WTC11 (cell line): ENCODE results near the gene TRIP11. TPM values are rescaled to one million over a fixed set of nuclear protein-coding genes. Genes with fewer than 3 reads are reported as not detected.

Source experiments
- ATAC-seq: fragments of 200-7000 bp; cut with Tn5 transposase; 2 replicates; pipeline ENCODE4 v1.10.0; 2021; ENCODE audit warnings: mild to moderate bottlenecking, moderate library complexity
- CTCF ChIA-PET: fragments of 300-600 bp; sonication (Branson Sonifier 250); formaldehyde crosslinking; loops from one replicate; lab custom pipeline; 2021; ENCODE audit warnings: antibody characterized with exemption; lab: Charles Lee
- POLR2A ChIA-PET: fragments of 350-600 bp; sonication (Branson Sonifier 250); formaldehyde crosslinking; loops from one replicate; lab custom pipeline; 2021; ENCODE audit warnings: antibody characterized with exemption; lab: Charles Lee
- DNase-seq: peaks from one replicate; pipeline ENCODE4 v3.0.0; 2021; ENCODE audit warnings: low spot score
- H3K27ac Mint-ChIP-seq: 2 replicates; pipeline ENCODE4 v1.8.0; 2021; ENCODE audit warnings: mixed read lengths
- H3K27me3 Mint-ChIP-seq: 2 replicates; pipeline ENCODE4 v1.8.0; 2021; ENCODE audit warnings: low read depth, mild to moderate bottlenecking, moderate library complexity, mixed read lengths
- H3K36me3 Mint-ChIP-seq: 2 replicates; pipeline ENCODE4 v1.8.0; 2021; ENCODE audit warnings: mixed read lengths
- H3K4me1 Mint-ChIP-seq: 2 replicates; pipeline ENCODE4 v1.8.0; 2022; ENCODE audit warnings: mixed read lengths
- H3K4me3 Mint-ChIP-seq: 2 replicates; pipeline ENCODE4 v1.8.0; 2021; ENCODE audit warnings: mild to moderate bottlenecking, moderate library complexity, mixed read lengths
- H3K9me3 Mint-ChIP-seq: 2 replicates; pipeline ENCODE4 v1.8.0; 2021; ENCODE audit warnings: mixed read lengths
- CBFB ChIP-seq: sonication (generic); formaldehyde crosslinking; IDR thresholded peaks from 2 replicates; pipeline ENCODE4 v1.8.1; 2022; ENCODE audit warnings: mild to moderate bottlenecking, low read depth, missing genetic modification reagents
- CDX4 ChIP-seq: fragments of 250-450 bp; sonication (Bioruptor Pico); IDR thresholded peaks from 2 replicates; pipeline ENCODE4 v1.9.0; 2021; ENCODE audit warnings: moderate library complexity, mild to moderate bottlenecking, inconsistent platforms, borderline replicate concordance
- CREM ChIP-seq: sonication (generic); formaldehyde crosslinking; IDR thresholded peaks from 2 replicates; pipeline ENCODE4 v1.8.1; 2022; ENCODE audit warnings: mild to moderate bottlenecking, missing genetic modification reagents, moderate library complexity
- E2F5 ChIP-seq: sonication (generic); formaldehyde crosslinking; IDR thresholded peaks from 2 replicates; pipeline ENCODE4 v1.8.1; 2022; ENCODE audit warnings: mild to moderate bottlenecking, moderate library complexity, missing genetic modification reagents
- EMX1 ChIP-seq: fragments of 250-450 bp; sonication (Bioruptor Pico); IDR thresholded peaks from 2 replicates; pipeline ENCODE4 v1.8.0; 2021; ENCODE audit warnings: mild to moderate bottlenecking
- JAZF1 ChIP-seq: fragments of 250-450 bp; sonication (Bioruptor Pico); IDR thresholded peaks from 2 replicates; pipeline ENCODE4 v1.9.0; 2021; ENCODE audit warnings: moderate library complexity, mild to moderate bottlenecking, inconsistent platforms
- JUN ChIP-seq: sonication (generic); formaldehyde crosslinking; IDR thresholded peaks from 2 replicates; pipeline ENCODE4 v1.8.0; 2023; ENCODE audit warnings: mild to moderate bottlenecking, missing genetic modification reagents
- NFYB ChIP-seq: sonication (generic); formaldehyde crosslinking; conservative IDR thresholded peaks from 2 replicates; pipeline ENCODE4 v1.8.0; 2022; ENCODE audit warnings: low read depth, missing genetic modification reagents
- NR1H2 ChIP-seq: sonication (generic); formaldehyde crosslinking; IDR thresholded peaks from 2 replicates; pipeline ENCODE4 v1.9.0; 2021; ENCODE audit warnings: mild to moderate bottlenecking, moderate library complexity, missing genetic modification reagents
- SOX15 ChIP-seq: fragments of 250-450 bp; sonication (Bioruptor Pico); IDR thresholded peaks from 2 replicates; pipeline ENCODE4 v1.9.0; 2021; ENCODE audit warnings: mild to moderate bottlenecking
- USF2 ChIP-seq: sonication (generic); formaldehyde crosslinking; IDR thresholded peaks from 2 replicates; pipeline ENCODE4 v1.8.1; 2023; ENCODE audit warnings: mild to moderate bottlenecking, missing genetic modification reagents, moderate library complexity
- ZNF138 ChIP-seq: sonication (generic); formaldehyde crosslinking; conservative IDR thresholded peaks from 2 replicates; pipeline ENCODE4 v1.8.1; 2022; ENCODE audit warnings: mild to moderate bottlenecking, moderate library complexity, missing genetic modification reagents
- ZNF281 ChIP-seq: sonication (generic); formaldehyde crosslinking; IDR thresholded peaks from 2 replicates; pipeline ENCODE4 v1.8.0; 2023; ENCODE audit warnings: mild to moderate bottlenecking, missing genetic modification reagents
- ZNF317 ChIP-seq: sonication (generic); formaldehyde crosslinking; IDR thresholded peaks from 2 replicates; pipeline ENCODE4 v1.8.1; 2023; ENCODE audit warnings: low read depth, mild to moderate bottlenecking, moderate library complexity, missing genetic modification reagents, borderline replicate concordance
- ZNF396 ChIP-seq: fragments of 250-450 bp; sonication (Bioruptor Pico); IDR thresholded peaks from 2 replicates; pipeline ENCODE4 v1.8.0; 2021; ENCODE audit warnings: mild to moderate bottlenecking, moderate library complexity, borderline replicate concordance
- ZNF416 ChIP-seq: fragments of 250-450 bp; sonication (Bioruptor Pico); IDR thresholded peaks from 2 replicates; pipeline ENCODE4 v1.9.0; 2021; ENCODE audit warnings: mild to moderate bottlenecking, inconsistent platforms
- ZNF423 ChIP-seq: fragments of 250-450 bp; sonication (Bioruptor Pico); IDR thresholded peaks from 2 replicates; pipeline ENCODE4 v2.1.2; 2022; ENCODE audit warnings: mild to moderate bottlenecking, moderate library complexity
- ZSCAN18 ChIP-seq: fragments of 250-450 bp; sonication (Bioruptor Pico); IDR thresholded peaks from 2 replicates; pipeline ENCODE4 v2.1.2; 2022; ENCODE audit warnings: mild to moderate bottlenecking, moderate library complexity
- total RNA-seq: library from RNA; stranded (reverse); gene quantifications from 3 replicates; pipeline ENCODE4 v1.2.3, GENCODE V29; 2021

Gene TRIP11
- total RNA-seq, 1 experiment from 2014 or later = 34.4 TPM

DNA sequence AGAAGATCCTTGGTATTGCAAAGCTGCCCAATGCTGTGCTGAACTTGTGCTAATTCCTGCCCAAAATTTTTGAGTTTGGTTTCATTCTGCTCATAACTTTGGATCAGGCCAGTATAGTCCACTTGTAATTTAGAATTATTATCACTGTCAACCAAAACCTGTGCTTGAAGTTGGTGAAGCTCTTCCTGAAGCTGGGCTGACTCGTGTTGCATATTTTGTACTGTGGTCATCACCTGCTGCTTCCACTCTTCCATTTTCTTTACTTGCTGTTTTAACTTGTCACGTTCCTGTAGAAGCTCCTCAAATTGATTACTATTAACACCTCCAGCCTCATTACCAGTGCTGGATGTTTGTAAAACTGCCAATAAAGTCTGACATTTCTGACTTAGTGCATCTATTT lies 35.8 kb downstream of the TRIP11 start:
- Mint-ChIP-seq H3K4me3 (no peak overlapping the region), H3K27ac (no peak overlapping the region), H3K36me3 (peaks cover 26% of the 10 kb centered on the region), H3K9me3 (no peaks in the 10 kb centered on the region), H3K27me3 (no peaks in the 10 kb centered on the region), H3K4me1 (no peaks in the 10 kb centered on the region; the same call in 1 of the 2 replicates)
- DNase-seq = no peak
- no peak for ATAC-seq
- ChIA-PET POLR2A (no interaction called here), CTCF (no interaction called here)
- TF ChIP-seq ZNF416 (CRISPR knock-in tag) = no peak
- no peak for TF ChIP-seq CREM (CRISPR knock-in tag)
- TF ChIP-seq E2F5 = no peak
- no peak for TF ChIP-seq JAZF1 (CRISPR knock-in tag)
- no peak for TF ChIP-seq ZNF138 (CRISPR knock-in tag)
- TF ChIP-seq USF2 = no peak
- TF ChIP-seq ZNF396 (CRISPR knock-in tag) = no peak
- no peak for TF ChIP-seq ZNF423 (CRISPR knock-in tag)
- TF ChIP-seq ZSCAN18 (CRISPR knock-in tag) = no peak
- TF ChIP-seq CDX4 (CRISPR knock-in tag) = no peak
- TF ChIP-seq JUN = no peak
- no peak for TF ChIP-seq ZNF317 (CRISPR knock-in tag)
- no peak for TF ChIP-seq NR1H2 (CRISPR knock-in tag)
- no peak for TF ChIP-seq SOX15 (CRISPR knock-in tag)

GRCh38 chr14:91998667-91999570 lies 40.9 kb downstream of the TRIP11 start:
- peaks cover 15% of the 10 kb centered on the region for H3K36me3 Mint-ChIP-seq
- POLR2A ChIA-PET = no interaction called here
- CTCF ChIA-PET = no interaction called here
- H3K9me3 Mint-ChIP-seq = no peaks in the 10 kb centered on the region
- no peak overlapping the region for H3K4me3 Mint-ChIP-seq
- no peak overlapping the region for H3K27ac Mint-ChIP-seq
- H3K27me3 Mint-ChIP-seq = no peaks in the 10 kb centered on the region
- H3K4me1 Mint-ChIP-seq = peaks cover 3% of the 10 kb centered on the region; the same call in 1 of the 2 replicates
- ATAC-seq (no peak), DNase-seq (no peak)
- TF ChIP-seq ZNF281 (CRISPR knock-in tag) = no peak
- TF ChIP-seq CBFB (CRISPR knock-in tag) = no peak
- TF ChIP-seq EMX1 (CRISPR knock-in tag) = no peak
- no peak for TF ChIP-seq NFYB (CRISPR knock-in tag)
